HepG2 (cell line): ENCODE results near the gene ACADSB. TPM values are rescaled to one million over a fixed set of nuclear protein-coding genes. Genes with fewer than 3 reads are reported as not detected.

ENCODE experiments used
- CREM ChIP-seq, 2 experiments: sonication (generic) in 1 of 2; formaldehyde crosslinking in 1 of 2; IDR thresholded peaks; 2 replicates each; pipeline versions ENCODE4 v1.4.0 to v1.6.1; 2016 to 2020; ENCODE audit warnings: antibody characterized with exemption in 1 of 2, mild to moderate bottlenecking in 1 of 2, missing genetic modification reagents in 1 of 2
- ELF1 ChIP-seq: sonication (generic); formaldehyde crosslinking; IDR thresholded peaks from 2 replicates; pipeline ENCODE4 v1.4.0; 2020; ENCODE audit warnings: missing genetic modification reagents
- HOXD1 ChIP-seq: sonication (generic); formaldehyde crosslinking; IDR thresholded peaks from 2 replicates; pipeline ENCODE4 v1.5.0; 2020; ENCODE audit warnings: missing genetic modification reagents
- MAF1 ChIP-seq: sonication (generic); formaldehyde crosslinking; IDR thresholded peaks from 2 replicates; pipeline ENCODE4 v1.5.0; 2020; ENCODE audit warnings: missing genetic modification reagents, borderline replicate concordance
- PHF20 ChIP-seq: sonication (generic); formaldehyde crosslinking; IDR thresholded peaks from 2 replicates; pipeline ENCODE4 v1.5.0; 2020; ENCODE audit warnings: mild to moderate bottlenecking, missing genetic modification reagents
- PRPF4 ChIP-seq: fragments of 200-400 bp; formaldehyde crosslinking; IDR thresholded peaks from 2 replicates; pipeline ENCODE4 v1.6.1; 2016; ENCODE audit warnings: low read length, low read depth; ENCODE audit not compliant: poor library complexity, severe bottlenecking
- REPIN1 ChIP-seq: sonication (generic); formaldehyde crosslinking; IDR thresholded peaks from 2 replicates; pipeline ENCODE4 v1.8.0; 2022; ENCODE audit warnings: missing genetic modification reagents, low read depth, mild to moderate bottlenecking, borderline replicate concordance
- SIX4 ChIP-seq: sonication (generic); formaldehyde crosslinking; IDR thresholded peaks from 2 replicates; pipeline ENCODE4 v1.4.0; 2020; ENCODE audit warnings: missing genetic modification reagents
- THYN1 ChIP-seq: sonication (generic); formaldehyde crosslinking; IDR thresholded peaks from 2 replicates; pipeline ENCODE4 v1.8.1; 2023; ENCODE audit warnings: low read depth, mild to moderate bottlenecking, moderate library complexity, missing genetic modification reagents, borderline replicate concordance
- ZNF256 ChIP-seq: sonication (generic); formaldehyde crosslinking; conservative IDR thresholded peaks from 2 replicates; pipeline ENCODE4 v1.4.0; 2020; ENCODE audit warnings: missing genetic modification reagents
- ZSCAN20 ChIP-seq: sonication (generic); formaldehyde crosslinking; IDR thresholded peaks from 2 replicates; pipeline ENCODE4 v1.4.0; 2020; ENCODE audit warnings: missing genetic modification reagents, mild to moderate bottlenecking, borderline replicate concordance
- ZSCAN29 ChIP-seq: sonication (generic); formaldehyde crosslinking; conservative IDR thresholded peaks from 2 replicates; pipeline ENCODE4 v1.4.0; 2020; ENCODE audit warnings: mild to moderate bottlenecking, missing genetic modification reagents
- polyA plus RNA-seq, 8 experiments: library from polyadenylated mRNA; depleted of rRNA in 3 of 8; stranded (reverse) in 7 of 8; unstranded in 1 of 8; fragments of >200 nt; fragmentation: Illumina TruSeq in 4 of 8; extraction: Trizol in 4 of 8; gene quantifications; 2 replicates each; pipeline versions ENCODE4 v1.2.1 to v1.2.3, GENCODE V29; 2011 to 2016; ENCODE audit warnings: low read depth in 4 of 8, missing spikeins in 1 of 8, mixed read lengths in 1 of 8; ENCODE audit not compliant: insufficient read depth in 1 of 8
- total RNA-seq, 5 experiments: library from RNA; depleted of rRNA; stranded (reverse); fragments of >200 nt; fragmentation: Illumina TruSeq; extraction: Trizol; gene quantifications; 2 replicates each; pipeline ENCODE4 v1.2.3, GENCODE V29; 2016; ENCODE audit warnings: low read depth in 1 of 5
- TF ChIP-seq, protein P1 (sequence below): sonication (generic); formaldehyde crosslinking; IDR thresholded peaks from 2 replicates; pipeline ENCODE4 v1.5.0; 2020; ENCODE audit warnings: mild to moderate bottlenecking, missing genetic modification reagents, borderline replicate concordance
- TF ChIP-seq, protein P2 (sequence below): IDR thresholded peaks from 2 replicates; pipeline ENCODE4 v1.6.1; 2012; ENCODE audit warnings: low read depth, low read length, improper control_type of control experiment
- TF ChIP-seq, protein P3 (sequence below): sonication (generic); formaldehyde crosslinking; IDR thresholded peaks from 2 replicates; pipeline ENCODE4 v1.5.0; 2020; ENCODE audit warnings: missing genetic modification reagents
- TF ChIP-seq, protein P4 (sequence below): sonication (generic); formaldehyde crosslinking; IDR thresholded peaks from 2 replicates; pipeline ENCODE4 v1.4.0; 2020; ENCODE audit warnings: missing genetic modification reagents
- TF ChIP-seq, protein P5 (sequence below): IDR thresholded peaks from 2 replicates; pipeline ENCODE4 v1.6.1; 2016; ENCODE audit warnings: missing biosample characterization, missing genetic modification reagents, low read depth

ACADSB gene
- total and polyA plus RNA-seq, 2 of the 13 experiments (the other 11 are each of a cell fraction or from before 2014, with no cell fraction given) = 80.0 to 87.6 TPM

DNA sequence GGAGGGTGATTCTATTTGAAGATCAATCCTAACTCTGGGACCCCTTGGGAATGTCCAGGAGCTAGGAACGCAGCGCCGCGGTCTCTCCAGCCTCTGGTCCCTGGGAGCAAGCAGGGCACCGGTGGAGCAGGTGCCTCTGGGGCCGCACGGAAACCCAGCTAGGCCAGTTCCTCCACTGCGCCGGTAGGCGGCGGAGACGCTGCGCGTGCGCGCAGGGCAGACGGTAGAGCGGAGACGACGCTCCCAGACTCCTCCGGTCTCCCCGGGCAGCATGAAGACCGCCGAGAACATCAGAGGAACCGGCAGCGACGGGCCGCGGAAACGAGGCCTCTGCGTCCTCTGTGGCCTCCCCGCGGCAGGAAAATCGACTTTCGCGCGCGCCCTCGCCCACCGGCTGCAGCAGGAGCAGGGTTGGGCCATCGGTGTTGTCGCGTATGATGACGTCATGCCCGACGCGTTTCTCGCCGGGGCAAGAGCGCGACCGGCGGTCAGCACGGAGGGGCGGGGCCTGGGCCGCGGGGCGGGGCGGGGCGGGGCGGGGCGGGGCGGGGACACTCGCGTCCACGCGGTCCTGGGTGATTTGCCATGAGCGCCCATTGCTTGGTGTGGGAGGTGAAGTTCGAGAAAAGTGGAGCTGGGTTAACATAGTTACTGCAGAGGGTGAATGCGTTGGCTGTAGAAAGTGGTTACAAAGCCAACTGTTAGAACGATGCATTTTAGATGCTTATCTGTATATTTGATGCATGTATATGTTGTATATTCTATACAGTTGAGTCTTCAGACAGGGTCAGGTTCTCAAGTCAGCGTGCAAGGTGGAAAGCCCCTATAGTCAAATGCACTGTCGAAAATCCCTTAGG is 28.4 kb upstream of the ACADSB start, which contains the start of gene PSTK (continued):
- peak; percentile 93 for TF ChIP-seq CREM (IDR thresholded peaks at IDR 0.05)
- peak; percentile 86 for TF ChIP-seq CREM (CRISPR knock-in tag; IDR thresholded peaks at IDR 0.05)
- TF ChIP-seq, protein P1, sequence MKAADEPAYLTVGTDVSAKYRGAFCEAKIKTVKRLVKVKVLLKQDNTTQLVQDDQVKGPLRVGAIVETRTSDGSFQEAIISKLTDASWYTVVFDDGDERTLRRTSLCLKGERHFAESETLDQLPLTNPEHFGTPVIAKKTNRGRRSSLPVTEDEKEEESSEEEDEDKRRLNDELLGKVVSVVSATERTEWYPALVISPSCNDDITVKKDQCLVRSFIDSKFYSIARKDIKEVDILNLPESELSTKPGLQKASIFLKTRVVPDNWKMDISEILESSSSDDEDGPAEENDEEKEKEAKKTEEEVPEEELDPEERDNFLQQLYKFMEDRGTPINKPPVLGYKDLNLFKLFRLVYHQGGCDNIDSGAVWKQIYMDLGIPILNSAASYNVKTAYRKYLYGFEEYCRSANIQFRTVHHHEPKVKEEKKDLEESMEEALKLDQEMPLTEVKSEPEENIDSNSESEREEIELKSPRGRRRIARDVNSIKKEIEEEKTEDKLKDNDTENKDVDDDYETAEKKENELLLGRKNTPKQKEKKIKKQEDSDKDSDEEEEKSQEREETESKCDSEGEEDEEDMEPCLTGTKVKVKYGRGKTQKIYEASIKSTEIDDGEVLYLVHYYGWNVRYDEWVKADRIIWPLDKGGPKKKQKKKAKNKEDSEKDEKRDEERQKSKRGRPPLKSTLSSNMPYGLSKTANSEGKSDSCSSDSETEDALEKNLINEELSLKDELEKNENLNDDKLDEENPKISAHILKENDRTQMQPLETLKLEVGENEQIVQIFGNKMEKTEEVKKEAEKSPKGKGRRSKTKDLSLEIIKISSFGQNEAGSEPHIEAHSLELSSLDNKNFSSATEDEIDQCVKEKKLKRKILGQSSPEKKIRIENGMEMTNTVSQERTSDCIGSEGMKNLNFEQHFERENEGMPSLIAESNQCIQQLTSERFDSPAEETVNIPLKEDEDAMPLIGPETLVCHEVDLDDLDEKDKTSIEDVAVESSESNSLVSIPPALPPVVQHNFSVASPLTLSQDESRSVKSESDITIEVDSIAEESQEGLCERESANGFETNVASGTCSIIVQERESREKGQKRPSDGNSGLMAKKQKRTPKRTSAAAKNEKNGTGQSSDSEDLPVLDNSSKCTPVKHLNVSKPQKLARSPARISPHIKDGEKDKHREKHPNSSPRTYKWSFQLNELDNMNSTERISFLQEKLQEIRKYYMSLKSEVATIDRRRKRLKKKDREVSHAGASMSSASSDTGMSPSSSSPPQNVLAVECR = peak; percentile 84
- TF ChIP-seq THYN1 (CRISPR knock-in tag) = no peak
- TF ChIP-seq MAF1 = peak; percentile 77; the same call in 1 of the 2 replicates
- peak; percentile 13; the same call in 1 of the 2 replicates for TF ChIP-seq ZSCAN29 (CRISPR knock-in tag)
- 0 out of 2 replicates have a peak, but pooled peaks have one; percentile 83 for TF ChIP-seq HOXD1 (CRISPR knock-in tag)
- TF ChIP-seq REPIN1 (CRISPR knock-in tag) = peak; percentile 34; the same call in 1 of the 2 replicates
- TF ChIP-seq, protein P2, sequence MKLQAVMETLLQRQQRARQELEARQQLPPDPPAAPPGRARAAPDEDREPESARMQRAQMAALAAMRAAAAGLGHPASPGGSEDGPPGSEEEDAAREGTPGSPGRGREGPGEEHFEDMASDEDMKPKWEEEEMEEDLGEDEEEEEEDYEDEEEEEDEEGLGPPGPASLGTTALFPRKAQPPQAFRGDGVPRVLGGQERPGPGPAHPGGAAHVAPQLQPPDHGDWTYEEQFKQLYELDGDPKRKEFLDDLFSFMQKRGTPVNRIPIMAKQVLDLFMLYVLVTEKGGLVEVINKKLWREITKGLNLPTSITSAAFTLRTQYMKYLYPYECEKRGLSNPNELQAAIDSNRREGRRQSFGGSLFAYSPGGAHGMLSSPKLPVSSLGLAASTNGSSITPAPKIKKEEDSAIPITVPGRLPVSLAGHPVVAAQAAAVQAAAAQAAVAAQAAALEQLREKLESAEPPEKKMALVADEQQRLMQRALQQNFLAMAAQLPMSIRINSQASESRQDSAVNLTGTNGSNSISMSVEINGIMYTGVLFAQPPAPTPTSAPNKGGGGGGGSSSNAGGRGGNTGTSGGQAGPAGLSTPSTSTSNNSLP = no peak
- TF ChIP-seq, protein P3, sequence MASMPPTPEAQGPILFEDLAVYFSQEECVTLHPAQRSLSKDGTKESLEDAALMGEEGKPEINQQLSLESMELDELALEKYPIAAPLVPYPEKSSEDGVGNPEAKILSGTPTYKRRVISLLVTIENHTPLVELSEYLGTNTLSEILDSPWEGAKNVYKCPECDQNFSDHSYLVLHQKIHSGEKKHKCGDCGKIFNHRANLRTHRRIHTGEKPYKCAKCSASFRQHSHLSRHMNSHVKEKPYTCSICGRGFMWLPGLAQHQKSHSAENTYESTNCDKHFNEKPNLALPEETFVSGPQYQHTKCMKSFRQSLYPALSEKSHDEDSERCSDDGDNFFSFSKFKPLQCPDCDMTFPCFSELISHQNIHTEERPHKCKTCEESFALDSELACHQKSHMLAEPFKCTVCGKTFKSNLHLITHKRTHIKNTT (CRISPR knock-in tag) = no peak
- TF ChIP-seq, protein P4, sequence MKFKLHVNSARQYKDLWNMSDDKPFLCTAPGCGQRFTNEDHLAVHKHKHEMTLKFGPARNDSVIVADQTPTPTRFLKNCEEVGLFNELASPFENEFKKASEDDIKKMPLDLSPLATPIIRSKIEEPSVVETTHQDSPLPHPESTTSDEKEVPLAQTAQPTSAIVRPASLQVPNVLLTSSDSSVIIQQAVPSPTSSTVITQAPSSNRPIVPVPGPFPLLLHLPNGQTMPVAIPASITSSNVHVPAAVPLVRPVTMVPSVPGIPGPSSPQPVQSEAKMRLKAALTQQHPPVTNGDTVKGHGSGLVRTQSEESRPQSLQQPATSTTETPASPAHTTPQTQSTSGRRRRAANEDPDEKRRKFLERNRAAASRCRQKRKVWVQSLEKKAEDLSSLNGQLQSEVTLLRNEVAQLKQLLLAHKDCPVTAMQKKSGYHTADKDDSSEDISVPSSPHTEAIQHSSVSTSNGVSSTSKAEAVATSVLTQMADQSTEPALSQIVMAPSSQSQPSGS (CRISPR knock-in tag) = peak; percentile 96
- no peak; the same call in 1 of the 2 replicates for TF ChIP-seq SIX4 (CRISPR knock-in tag)
- no peak for TF ChIP-seq ELF1 (CRISPR knock-in tag)
- TF ChIP-seq PRPF4 = no peak
- TF ChIP-seq ZNF256 = peak; percentile 91
- TF ChIP-seq, protein P5, sequence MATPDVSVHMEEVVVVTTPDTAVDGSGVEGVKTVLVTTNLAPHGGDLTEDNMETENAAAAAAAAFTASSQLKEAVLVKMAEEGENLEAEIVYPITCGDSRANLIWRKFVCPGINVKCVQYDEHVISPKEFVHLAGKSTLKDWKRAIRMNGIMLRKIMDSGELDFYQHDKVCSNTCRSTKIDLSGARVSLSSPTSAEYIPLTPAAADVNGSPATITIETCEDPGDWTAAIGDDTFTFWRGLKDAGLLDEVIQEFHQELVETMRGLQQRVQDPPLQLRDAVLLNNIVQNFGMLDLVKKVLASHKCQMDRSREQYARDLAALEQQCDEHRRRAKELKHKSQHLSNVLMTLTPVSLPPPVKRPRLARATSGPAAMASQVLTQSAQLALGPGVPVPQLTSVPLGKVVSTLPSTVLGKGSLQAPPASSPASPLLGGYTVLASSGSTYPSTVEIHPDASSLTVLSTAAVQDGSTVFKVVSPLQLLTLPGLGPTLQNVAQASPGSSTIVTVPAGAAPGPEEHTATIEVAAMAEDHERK (CRISPR knock-in tag) = no peak
- peak; percentile 80; the same call in 1 of the 2 replicates for TF ChIP-seq ZSCAN20 (CRISPR knock-in tag)
- TF ChIP-seq PHF20 (CRISPR knock-in tag) = peak; percentile 88
